ENCODE results near the gene DIP2B.

- TF ChIP-seq SOX5 (CRISPR knock-in tag; IDR thresholded peaks at IDR 0.05; ENCODE audit: borderline replicate concordance) (no peak), FOXM1 (CRISPR knock-in tag; IDR thresholded peaks at IDR 0.05) (no peak), POLR2A (IDR thresholded peaks at IDR 0.05; ENCODE audit: insufficient read depth in 1 of 2, low read depth in 2 of 2, low read length in 2 of 2) (no peak), CTCF (CRISPR knock-in tag; IDR thresholded peaks at IDR 0.05) (no peak), FOXP1 (IDR thresholded peaks at IDR 0.05) (no peak), FOXP1 (CRISPR knock-in tag; IDR thresholded peaks at IDR 0.05) (no peak), HMGXB4 (CRISPR knock-in tag; IDR thresholded peaks at IDR 0.05; ENCODE audit: borderline replicate concordance in 1 of 2, low read depth in 1 of 2) (no peak), HNRNPH1 (optimal IDR thresholded peaks at IDR 0.05; ENCODE audit: low read depth, low read length) (no peak), ZNF616 (CRISPR knock-in tag; IDR thresholded peaks at IDR 0.05; ENCODE audit: low read depth) (no peak), AFF4 (CRISPR knock-in tag; IDR thresholded peaks at IDR 0.05) (no peak), REST (IDR thresholded peaks at IDR 0.05; ENCODE audit: borderline replicate concordance in 1 of 2, low read depth in 1 of 2, low read length in 2 of 2) (no peak), PREB (CRISPR knock-in tag; IDR thresholded peaks at IDR 0.05) (no peak), ZNF496 (CRISPR knock-in tag; IDR thresholded peaks at IDR 0.05; ENCODE audit: insufficient replicate concordance) (no peak), ZKSCAN1 (IDR thresholded peaks at IDR 0.05; ENCODE audit: low read length) (no peak), FOXK1 (CRISPR knock-in tag; IDR thresholded peaks at IDR 0.05; ENCODE audit: borderline replicate concordance, low read depth) (no peak)
Observed at GRCh38 chr12:50747817-50748216, 243.0 kb downstream of the DIP2B start.
